ENCODE measurements around the gene AK3.
"Not testable (repeated sequence)": the region's sequence is repeated elsewhere in the genome, so short reads cannot be mapped to it uniquely, and the experiment has no call there.

AK3 gene

DNA sequence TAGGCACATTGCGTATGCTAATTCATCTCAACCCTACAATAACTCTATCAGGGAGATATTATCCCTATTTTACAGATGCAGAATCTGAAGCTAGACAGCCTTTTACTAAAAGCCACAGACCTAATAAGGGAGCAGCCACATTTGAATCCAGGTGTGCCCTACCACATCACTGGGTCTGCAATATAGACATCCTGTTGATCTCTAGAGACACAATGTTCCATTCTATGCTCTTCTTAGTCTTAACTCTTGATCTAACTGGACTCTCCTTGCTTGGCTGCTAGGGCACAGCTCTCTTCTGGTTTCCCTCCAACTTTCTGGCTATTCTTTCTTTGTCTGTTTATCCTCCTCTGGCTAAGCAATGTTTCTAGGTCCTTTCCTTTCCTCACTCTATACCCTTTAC lies 73.3 kb downstream of the AK3 start:
- no peak for DNase-seq (ENCODE audit: low read depth, low spot score)

- DNase-seq (ENCODE audit: low read depth, low spot score): peak; percentile 30
Observed at GRCh38 chr9:4666042-4666699, 74.8 kb downstream of the AK3 start, which contains the start of gene SPATA6L. Gene SPATA6L, minus strand, starts transcription at chr9:4666480. Its CDS starts 230 bp downstream, at chr9:4666250.

- DNase-seq (ENCODE audit: low read depth, low spot score): no peak
Observed at GRCh38 chr9:4665357-4665756, 75.6 kb downstream of the AK3 start.

DNA sequence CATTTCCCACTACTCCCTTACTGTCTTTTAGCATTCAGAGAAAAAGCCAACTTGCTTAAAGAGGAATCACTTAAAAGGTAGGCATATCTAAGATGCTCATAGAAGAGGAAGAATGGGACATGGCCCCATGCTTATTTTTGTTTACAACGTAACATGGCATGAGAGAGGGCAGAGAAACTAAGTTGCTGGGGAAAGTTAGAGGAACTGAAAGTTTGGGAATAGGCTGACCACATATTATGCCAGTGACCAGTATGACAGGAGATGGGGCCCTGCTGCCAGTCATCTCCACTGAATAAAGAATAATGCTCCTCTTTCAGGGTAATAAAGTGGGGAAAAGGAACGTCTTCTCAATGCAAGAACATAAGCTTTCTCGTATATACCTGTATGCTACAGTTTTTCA lies 77.0 kb downstream of the AK3 start:
- DNase-seq (ENCODE audit: low read depth, low spot score): no peak

GRCh38 chr9:4662989-4663792 lies 77.8 kb downstream of the AK3 start:
- no peak for DNase-seq (ENCODE audit: low read depth, low spot score)

GRCh38 chr9:4662108-4662988 lies 78.7 kb downstream of the AK3 start, which contains the start of gene PLPP6:
Gene PLPP6, plus strand, starts transcription at chr9:4662294. Its CDS starts 82 bp downstream, at chr9:4662376.
- peak; percentile 91 for DNase-seq (ENCODE audit: low read depth, low spot score)

DNA sequence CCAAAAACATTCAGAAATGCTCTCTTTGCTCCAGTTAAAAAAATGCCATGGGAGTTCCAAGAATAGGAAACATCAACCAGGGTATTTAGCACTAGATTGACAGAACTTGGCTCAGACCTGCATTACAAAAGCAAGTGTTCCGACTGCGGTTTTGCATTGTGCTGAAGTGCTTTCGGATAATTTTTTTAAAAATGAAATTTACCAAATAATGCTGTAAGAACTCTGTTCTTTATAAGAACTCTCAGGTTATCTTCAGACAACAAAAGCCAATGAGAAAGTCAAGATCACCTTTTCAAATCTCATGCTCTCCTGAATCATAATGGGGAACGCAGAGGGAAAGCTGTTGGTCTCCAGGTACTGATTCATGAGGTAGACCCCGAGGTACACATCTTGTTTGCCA lies 79.4 kb downstream of the AK3 start:
- no peak for DNase-seq (ENCODE audit: low read depth, low spot score)

DNA sequence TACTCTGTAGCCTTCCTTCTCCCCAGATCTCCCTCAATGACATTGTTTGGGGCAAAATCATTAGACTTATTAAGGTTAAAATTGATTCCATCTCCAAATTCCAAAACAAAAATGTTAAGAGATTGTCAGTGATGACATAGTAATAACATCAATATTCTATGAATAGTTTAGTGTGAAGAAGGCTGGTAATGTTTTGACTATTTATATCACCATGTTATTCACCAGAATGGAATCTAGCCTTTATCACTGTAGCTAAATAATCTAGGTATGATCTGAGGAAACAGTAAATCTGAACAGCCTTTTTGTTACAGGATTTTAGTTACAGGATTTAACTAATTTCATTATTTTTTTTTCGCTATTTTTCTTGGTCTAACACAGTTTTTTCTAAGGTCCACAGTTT lies 79.8 kb downstream of the AK3 start:
- no peak for DNase-seq (ENCODE audit: low read depth, low spot score)

DNA sequence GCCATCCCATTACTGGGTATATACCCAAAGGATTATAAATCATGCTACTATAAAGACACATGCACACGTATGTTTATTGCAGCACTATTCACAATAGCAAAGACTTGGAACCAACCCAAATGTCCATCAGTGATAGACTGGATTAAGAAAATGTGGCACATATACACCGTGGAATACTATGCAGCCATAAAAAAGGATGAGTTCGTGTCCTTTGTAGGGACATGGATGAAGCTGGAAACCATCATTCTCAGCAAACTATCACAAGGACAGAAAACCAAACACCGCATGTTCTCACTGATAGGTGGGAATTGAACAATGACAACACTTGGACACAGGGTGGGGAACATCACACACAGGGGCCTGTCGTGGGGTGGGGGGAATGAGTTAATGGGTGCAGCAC lies 80.3 kb downstream of the AK3 start:
- not testable (repeated sequence) for DNase-seq (ENCODE audit: low read depth, low spot score)

All from ELF-1 (cell line).